SK-N-SH (cell line): ENCODE data around the gene TTC28.

Experiments used
- CTCF ChIP-seq: fragments of 200-600 bp; sonication (generic); IDR thresholded peaks from 2 replicates; pipeline ENCODE4 v1.6.1; 2017; ENCODE audit warnings: antibody characterized with exemption, mild to moderate bottlenecking, moderate library complexity
- ELF1 ChIP-seq: IDR thresholded peaks from 2 replicates; pipeline ENCODE4 v1.4.0; 2012
- EP300 ChIP-seq, 2 experiments: IDR thresholded peaks; 2 replicates each; pipeline versions ENCODE4 v1.4.0 to v1.6.1; 2012; ENCODE audit warnings: borderline replicate concordance in 1 of 2, low read depth in 1 of 2, low read length in 1 of 2
- EZH2phosphoT487 ChIP-seq: fragments of 200-600 bp; sonication (generic); IDR thresholded peaks from 2 replicates; pipeline ENCODE4 v1.6.1; 2017; ENCODE audit warnings: low read depth, mixed run types, mild to moderate bottlenecking, antibody characterized with exemption, moderate library complexity, borderline replicate concordance
- JUND ChIP-seq: IDR thresholded peaks from 2 replicates; pipeline ENCODE4 v1.4.0; 2012
- MAX ChIP-seq: IDR thresholded peaks from 2 replicates; pipeline ENCODE4 v1.4.0; 2012; ENCODE audit warnings: low read depth
- MEF2A ChIP-seq: IDR thresholded peaks from 2 replicates; pipeline ENCODE4 v1.4.0; 2012; ENCODE audit warnings: low read depth, borderline replicate concordance
- REST ChIP-seq: IDR thresholded peaks from 2 replicates; pipeline ENCODE4 v1.6.1; 2012; ENCODE audit warnings: mild to moderate bottlenecking, low read depth, low read length, moderate library complexity
- RFX5 ChIP-seq: IDR thresholded peaks from 2 replicates; pipeline ENCODE4 v1.6.1; 2012; ENCODE audit warnings: mild to moderate bottlenecking, improper control_type of control experiment, low read length
- SIN3A ChIP-seq: IDR thresholded peaks from 2 replicates; pipeline ENCODE4 v1.6.1; 2012; ENCODE audit warnings: low read depth, mild to moderate bottlenecking, low read length, moderate library complexity, borderline replicate concordance
- TAF1 ChIP-seq: IDR thresholded peaks from 2 replicates; pipeline ENCODE4 v1.6.1; 2012; ENCODE audit warnings: low read depth, mild to moderate bottlenecking, low read length, moderate library complexity, borderline replicate concordance
- TCF12 ChIP-seq: IDR thresholded peaks from 2 replicates; pipeline ENCODE4 v1.4.0; 2012

- TF ChIP-seq MEF2A (no peak), RFX5 (no peak), CTCF (no peak), REST (no peak), EZH2phosphoT487 (no peak), TCF12 (no peak), MAX (no peak), ELF1 (no peak), JUND (no peak), TAF1 (no peak), SIN3A (no peak), EP300 (IDR thresholded peaks at IDR 0.05; ENCODE audit: borderline replicate concordance in 1 of 2, low read depth in 1 of 2, low read length in 1 of 2) (no peak)
Measured at GRCh38 chr22:28198692-28199091, 480.9 kb downstream of the TTC28 start.
